HG02798 (cell line): ENCODE results near the gene EMC8.
"Not testable (repeated sequence)": the region's sequence is repeated elsewhere in the genome, so short reads cannot be mapped to it uniquely, and the experiment has no call there.

Experiments
- ATAC-seq: cut with Tn5 transposase; IDR thresholded peaks from one replicate; pipeline ENCODE4 v1.9.1; 2021; ENCODE audit warnings: mild to moderate bottlenecking; ENCODE audit not compliant: unreplicated experiment, poor library complexity

EMC8 gene

DNA sequence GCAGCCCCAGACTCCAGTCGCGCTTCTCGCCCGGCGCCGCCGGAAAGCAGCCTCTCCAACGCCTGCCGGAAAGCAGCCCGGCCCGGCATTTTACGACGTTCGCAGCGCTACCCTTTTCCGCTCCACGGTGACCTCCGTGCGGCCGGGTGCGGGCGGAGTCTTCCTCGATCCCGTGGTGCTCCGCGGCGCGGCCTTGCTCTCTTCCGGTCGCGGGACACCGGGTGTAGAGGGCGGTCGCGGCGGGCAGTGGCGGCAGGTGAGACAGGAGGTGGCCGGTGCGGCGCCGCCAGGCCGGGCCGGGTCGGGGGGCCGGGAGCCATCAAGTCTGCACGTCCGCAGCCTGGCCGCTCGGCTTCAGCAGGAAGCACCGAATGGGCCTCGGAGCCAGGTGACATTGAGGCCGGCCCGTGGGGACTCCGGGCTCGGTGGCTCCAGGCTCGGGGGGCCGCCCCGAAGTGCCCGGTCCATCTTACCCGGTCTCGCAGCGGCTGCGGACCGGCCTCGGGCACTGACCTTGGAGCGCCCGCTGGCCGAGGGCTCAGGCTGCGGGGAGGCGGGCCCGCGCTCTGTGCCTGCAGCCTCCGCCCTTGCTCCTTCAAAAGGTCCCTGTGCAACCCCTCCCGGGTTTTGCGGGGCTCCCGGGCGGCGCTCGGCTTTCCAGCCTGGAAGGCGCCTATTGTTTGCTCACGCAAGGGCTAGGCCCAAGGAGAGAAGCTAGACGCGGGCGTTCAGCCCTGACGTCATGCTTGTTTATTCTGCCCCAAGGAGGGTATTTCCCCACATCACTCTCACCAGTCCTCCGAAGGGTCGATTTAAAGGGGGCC is at the start of gene EMC8, which contains the start of gene COX4I1:
EMC8 (minus strand) TSS at position 48 of the 824 bp plus-strand sequence. CDS start 249 bp downstream, outside the sequence.
COX4I1 (plus strand) TSS at position 199 of the 824 bp plus-strand sequence. CDS start 1,511 bp downstream, outside the sequence.
- peak; percentile 90 for ATAC-seq

DNA sequence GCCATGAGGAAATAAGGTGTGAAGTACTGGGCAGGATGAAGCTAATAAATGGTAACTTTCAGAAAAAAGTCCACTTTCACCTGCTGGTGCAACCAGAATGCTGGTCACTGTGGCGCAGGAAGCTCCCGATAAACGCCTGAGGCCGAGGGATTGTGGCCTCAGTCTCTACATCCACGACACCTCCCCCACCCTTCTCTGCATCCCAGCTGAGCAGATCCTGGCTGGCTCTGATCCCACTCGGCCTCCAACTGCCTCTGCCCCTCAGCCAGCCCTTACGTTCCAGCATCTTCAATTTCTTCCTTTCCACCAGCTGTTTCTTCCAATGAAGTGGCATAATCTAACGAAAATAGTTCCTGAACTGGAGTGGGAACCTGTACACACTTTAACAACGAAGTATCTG is 49.6 kb upstream of the EMC8 start:
- no peak for ATAC-seq

DNA sequence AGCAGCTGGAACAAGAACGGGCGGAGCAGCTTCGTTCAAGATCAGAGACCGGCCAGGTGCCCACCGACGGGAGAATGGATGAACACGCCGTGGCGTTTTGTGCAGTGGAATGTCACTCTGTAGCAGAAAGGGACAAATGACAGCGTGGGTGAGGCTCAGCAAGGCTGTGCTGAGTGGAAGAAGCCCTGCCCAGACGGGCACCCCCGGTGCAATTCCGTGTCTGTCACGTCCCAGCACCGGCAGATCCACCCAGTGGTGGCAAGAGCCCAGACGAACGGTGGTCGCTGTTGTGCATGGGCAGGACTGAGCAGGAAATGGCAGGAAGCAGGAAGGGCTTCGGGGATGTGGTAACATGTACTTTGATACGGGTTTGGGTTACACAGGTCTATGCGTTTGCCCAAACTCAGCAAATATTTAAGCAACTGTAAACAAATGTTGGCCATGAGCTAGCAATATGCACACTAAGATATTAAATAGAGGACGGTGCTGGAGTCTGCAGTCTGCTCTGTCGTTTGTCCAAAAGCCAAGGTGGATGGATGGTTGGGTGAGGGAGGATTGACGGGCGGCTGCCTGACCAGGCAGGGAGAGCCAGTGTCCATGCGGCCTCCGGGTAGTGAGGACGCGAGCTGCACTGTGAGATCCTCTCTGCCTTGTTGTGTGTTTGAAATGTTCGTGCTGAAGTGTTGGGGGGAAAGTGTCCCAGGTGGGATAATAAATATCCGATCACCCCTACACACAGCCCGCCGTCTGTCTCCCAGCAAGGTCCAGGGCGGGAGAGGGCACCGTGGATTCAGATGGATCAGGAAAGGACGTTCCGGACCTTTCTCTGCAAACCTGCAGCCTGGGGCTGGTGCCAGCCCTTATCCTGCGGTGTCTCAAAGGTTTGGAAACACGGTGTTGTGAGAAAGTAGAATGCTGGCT is 48.6 kb upstream of the EMC8 start:
- ATAC-seq, result no peak

DNA sequence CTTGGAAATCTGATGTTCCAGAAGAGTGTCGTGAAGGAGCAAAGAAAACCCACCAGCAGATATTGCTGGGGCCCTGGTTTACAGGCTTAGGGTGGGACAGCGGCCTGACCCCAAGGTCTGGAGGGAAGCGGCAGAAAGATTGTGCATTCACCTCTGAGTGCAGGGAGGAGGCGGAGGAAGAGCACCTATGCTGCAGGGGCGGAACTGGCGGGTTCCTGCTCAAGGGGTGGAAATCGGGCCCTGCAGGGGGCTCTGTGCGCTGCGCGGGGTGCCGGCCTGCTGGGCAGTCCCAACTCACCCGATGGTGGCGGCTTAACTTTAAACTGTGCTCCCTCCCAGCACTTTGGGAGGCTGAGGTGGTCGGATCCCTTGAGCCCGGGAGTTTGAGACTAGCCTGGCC is 47.7 kb upstream of the EMC8 start:
- no peak for ATAC-seq

DNA sequence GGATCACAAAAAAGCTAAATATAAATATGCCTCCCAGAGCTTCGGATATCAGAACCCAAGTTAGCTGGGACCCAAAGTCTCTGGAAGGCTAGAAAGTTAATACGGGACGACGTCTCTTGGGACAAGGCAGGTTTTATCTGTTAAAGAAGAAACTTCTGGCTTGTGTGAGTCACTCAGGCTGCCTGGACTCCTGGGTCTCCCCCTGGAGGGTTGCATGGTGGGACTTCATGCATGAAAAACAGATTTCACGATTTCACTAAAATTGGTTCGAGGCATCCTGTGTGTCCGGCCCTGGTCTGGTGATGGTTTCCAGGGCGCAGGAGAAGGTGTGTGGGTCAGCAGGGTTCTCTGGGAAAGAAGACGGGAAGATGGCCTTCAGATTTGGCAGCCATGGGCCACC is 47.1 kb upstream of the EMC8 start:
- no peak for ATAC-seq

DNA sequence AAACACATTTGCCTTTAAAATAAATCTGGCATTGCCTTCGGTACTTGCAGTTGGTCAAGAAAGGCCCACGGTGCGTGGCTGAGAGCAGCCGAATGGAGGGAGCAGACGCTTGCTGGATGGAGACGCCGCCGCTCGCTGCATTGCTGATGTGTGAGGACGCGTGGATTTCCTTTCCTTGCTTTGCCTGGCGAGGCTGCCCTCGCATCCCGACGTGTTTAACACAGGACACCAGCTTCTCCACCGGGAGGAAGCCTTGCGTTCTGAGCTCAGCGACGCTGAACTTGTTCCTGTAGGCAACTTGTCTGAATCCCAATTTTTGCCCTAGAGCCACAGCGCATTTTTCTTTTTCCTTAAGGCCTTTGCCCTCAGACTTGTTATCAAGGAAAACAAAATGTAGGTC is 45.9 kb upstream of the EMC8 start:
- ATAC-seq, result no peak

DNA sequence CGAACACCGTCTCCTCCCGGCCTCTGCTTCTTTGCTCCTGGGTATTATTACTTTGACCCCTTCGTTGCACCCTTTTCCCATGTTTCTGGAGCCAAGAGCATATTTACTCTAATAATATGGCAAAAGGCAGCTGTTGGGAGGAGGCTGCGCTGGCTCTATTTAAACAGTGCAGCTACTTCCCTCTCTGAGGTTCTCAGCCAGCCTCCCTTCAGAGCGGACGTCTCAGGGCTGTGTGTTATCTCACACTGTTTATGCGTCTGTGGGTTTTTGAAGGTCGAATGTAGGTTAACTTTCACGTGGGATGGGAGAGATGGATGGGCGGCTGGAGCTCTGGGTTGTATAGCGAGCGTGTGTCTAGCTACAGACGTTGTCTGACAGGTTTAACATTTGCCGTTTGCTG is 45.4 kb upstream of the EMC8 start:
- no peak for ATAC-seq

DNA sequence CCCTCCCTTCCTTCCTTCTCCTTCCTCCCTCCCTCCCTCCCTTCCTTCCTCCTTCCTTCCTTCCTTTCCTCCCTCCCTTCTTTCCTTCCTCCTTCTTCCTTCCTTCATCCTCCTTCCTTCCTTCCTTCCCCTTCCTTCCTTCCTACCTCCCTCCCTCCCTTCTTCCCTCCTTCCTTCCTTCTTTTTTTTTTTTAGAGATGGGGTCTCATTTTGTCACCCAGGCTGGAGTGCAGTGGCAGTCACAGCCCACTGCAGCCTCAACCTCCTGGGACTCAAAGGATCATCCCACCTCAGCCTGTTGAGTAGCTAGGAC is 44.8 kb upstream of the EMC8 start:
- no peak for ATAC-seq

DNA sequence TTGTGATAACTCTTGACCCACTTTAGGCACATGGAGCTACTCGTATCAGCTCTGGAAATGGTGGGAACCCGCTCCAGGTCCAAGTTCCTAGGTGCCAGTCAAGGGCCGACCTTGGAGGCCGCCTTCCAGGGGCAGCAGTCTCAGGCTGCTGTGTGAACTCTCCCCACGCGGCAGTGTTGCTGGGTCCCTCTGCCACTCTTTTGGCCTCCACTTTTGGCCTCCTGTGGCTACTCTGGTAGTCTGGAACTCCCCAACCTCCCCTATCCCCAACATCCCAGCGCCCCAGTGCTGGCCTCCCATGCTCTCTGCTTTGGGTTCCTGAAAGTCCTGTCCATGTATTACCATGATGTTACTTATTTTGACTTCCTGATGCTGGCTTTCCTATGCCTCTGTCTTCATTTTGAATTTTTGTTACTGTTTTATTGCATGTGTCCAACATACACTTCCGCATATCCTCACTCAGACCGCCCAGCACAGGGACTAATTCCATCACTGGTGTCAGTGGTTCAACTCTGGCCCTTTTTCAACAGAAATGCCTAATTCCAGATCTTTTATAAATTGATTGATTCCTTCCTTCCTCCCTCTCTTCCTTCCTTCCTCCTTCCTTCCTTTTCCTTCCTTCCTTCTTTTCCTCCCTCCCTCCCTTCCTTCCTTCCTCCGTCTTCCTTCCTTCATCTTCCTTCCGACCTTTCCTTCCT is 44.3 kb upstream of the EMC8 start:
- ATAC-seq, result no peak

DNA sequence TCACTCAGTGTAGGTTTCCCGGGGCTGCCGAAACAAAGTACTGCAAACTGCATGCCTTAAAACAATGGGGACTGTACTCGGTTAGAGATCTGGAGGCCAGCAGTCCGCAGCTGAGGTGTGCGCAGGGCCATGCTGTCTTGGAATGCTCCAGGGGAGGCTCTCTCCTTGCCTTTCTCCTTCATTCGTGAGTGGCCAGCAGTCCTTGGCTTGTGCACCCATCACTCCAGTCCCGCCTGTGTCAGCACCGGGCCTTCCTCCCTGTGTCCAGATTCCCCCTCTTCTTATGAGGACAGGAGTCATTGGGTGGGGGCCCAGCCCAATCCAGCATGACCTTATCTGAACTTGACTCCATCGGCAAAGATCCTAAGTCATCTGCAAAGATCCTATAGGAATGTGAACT is 43.5 kb upstream of the EMC8 start:
- ATAC-seq, result no peak

DNA sequence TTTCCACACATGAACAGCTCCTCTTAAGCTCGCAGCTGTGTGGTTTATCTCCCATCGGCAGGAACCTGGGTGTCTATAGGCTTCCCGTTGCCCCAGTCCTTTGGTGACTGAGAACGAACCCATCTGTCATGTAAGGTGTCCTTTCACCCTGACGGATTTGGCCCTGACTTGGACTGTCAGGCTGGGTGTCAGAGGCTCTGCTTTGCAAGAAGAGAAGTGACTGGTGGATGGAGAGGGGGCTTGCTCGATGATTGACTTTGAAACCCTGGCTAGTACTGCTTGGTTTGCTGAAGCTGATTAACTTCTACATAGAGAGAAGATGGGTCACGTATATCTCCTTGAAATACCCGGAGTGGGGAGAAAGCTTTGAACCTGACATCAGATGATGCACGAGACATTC is 43.1 kb upstream of the EMC8 start:
- no peak for ATAC-seq

DNA sequence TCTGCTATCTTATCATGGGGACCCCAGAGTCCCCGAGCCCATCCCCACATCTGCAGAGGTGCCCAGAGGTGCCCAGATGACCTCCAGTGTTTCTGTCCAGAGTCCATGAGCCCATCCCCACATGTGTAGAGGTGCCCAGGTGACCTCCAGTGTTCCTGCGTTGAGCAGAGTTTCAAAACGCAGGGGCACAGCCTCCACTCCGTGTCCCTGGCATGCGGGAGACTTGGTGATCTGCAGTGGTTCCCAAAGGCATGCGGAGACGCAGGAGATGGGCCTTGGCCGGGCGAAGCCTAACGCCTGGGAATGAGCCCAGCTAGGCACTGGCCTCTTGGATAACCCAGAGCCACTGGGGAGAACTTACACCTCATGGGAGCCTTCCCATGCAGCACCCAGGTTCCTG is 41.5 kb upstream of the EMC8 start:
- ATAC-seq, result no peak

DNA sequence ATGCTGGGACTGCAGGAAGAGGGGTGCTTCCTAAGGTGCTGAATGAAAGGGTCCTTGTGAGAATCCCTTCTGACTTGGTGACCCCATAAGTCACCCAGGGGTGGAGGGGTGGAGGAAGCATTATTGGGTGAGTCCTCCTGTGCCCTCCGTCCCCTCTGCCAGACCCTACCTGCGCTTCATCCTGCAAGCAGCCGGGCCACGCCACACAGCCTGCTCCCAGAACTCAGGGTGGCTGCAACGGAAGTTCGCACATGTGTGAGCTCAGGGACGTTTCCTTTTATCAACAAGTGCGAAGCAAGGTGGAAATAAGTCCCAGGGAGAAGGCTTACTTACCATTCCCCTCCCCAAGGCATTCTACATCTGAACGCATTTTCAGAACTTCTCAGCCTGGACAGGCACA is 41.1 kb upstream of the EMC8 start:
- ATAC-seq, result no peak

DNA sequence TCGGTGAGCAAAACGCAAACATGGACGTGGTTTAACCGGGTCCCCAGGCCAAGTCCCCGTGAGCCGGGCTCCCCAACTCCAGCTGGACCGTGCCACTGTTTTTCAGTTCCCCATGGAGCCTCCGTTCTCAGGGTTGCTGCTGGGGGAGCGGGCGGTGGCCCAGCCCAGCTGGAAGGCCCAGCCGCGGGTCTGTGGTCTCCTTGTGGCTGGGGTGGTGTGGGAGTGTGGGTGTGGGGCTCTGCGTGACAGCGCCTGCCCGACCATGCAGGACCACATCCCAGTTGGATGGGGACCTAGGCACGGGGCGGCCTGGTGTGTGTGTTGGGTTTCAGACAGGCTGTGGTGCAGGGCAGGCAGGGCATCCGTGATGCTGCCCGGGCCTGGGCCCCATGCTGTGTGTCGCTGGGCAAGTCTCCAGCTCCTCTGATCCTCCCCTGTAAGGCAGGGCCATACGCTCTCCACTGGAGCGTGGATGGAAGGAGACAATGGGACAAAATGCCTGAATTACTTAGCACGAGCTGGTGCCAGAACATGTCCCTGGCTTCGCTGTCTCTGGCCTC is 40.4 kb upstream of the EMC8 start:
- no peak for ATAC-seq

DNA sequence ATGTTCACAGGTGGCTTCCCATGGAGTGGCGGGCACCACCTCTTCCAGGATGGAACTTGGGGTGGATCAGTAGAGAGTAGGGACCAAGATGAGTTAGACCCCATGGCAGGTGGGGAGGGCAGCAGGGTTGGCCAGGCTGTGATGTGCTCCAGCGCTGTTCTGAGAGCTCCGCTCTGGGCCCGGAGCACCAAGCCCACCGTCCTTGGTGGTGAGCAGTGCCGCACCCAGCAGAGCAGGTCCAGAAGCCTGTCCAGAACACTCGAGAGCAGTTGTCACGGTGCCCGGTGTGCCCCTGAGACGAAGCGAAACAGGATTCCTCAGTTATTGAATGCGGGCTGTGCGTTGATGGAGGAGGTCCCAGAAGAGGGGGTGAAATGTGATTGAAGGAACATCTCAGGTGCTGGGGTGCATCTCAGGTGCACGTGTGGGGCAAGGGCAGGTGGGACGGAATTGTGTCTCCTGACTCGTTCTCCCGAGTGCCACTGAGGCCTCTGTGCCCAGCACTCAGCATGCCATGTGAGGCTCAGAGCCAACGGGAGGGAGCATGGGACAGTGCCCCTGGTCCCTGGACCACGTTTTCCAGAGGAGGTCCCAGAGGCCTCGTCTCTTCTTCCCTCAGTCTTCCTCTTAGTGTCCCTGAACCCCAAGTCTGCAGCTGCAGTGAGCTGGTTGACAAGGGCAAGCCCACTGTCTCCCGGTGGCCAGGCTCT is 39.7 kb upstream of the EMC8 start:
- ATAC-seq, result no peak

DNA sequence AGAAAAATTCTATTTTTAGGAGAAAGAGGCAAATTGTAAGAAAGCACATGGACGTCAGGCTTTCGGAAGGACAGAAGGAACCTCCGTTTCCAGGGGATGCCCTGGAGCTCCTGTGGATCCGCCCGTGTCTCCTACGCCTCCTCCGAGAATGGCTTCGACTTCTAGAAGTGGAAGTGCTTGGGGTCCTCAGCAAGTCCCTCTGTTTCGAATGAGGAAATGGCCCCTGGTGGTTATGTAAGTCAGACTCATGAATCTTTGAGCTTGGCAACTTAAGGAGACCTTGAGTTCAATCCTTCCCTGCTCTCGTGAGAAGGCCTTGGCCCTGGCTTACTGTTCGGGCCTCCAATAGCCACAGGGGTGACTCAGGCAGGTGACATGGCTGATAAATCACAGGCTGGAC is 39.0 kb upstream of the EMC8 start:
- no peak for ATAC-seq

DNA sequence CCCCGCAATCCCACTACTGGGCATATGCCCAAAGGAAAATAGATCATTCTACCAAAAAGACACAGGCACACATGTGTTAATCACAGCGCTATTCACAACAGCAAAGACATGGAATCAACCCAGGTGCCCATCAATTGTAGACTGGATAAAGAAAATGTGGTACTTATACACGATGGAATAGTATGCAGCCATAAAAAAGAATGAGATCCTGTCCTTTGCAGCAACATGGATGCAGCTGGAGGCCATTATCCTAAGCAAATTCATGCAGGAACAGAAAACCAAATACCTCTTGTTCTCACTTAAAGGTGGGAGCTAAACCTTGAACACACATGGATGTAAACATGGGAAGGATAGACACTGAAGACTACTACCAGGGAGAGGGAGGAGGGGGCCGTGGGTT is 38.3 kb upstream of the EMC8 start:
- not testable (repeated sequence) for ATAC-seq

DNA sequence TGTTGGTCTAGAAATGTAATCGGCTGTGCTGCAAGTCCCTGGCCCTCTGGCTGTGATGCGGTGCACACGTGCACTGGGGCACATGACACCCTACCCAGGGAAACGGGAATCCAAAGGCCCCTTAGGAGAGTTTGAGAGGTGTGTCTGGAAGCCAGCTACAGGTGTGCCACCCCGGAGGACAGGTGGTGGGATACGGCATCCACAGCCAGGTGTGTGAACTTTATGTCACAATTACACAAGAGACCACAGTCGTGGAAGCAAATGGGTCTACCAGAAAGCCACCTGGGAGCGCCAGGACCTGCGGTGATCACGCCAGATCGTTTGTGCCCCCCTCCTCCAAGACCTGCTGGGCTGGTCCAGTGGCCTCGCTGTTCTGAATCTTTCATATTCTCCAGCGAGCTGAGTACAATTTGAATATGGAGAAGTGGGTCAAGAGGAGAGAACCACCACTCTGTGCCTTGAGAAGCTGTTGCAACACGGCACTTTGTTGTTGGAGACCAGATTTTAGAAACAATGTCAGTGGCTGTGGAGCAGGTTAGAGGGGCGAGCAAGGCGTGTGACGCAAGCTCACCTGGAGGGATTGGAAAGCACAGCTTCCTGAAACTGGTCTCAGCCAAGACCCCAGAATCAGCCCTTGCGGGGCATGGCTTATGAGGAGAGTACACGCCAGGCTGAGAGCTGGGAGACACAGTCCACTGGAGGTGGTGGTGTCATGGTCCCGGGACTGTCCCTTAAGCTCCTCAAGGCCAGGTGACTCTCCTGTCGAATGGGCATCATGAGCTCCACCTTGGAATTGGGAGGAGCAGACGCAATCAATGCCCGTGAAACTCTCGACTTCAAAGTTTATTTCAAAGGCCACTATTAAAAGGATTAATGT is 37.6 kb upstream of the EMC8 start:
- no peak for ATAC-seq
